Effector memory CD8-positive, alpha-beta T cell (primary cell): ENCODE results near the gene GOLGA6B.
"Not testable (repeated sequence)": the region's sequence is repeated elsewhere in the genome, so short reads cannot be mapped to it uniquely, and the experiment has no call there.

Source experiments
- ATAC-seq: fragments of 150-1000 bp; cut with Tn5 transposase; replicated peaks from 2 replicates; pipeline ENCODE4 v1.10.0; 2021; ENCODE audit warnings: mild to moderate bottlenecking, moderate library complexity
- DNase-seq, 3 experiments: peaks; one replicate each; pipeline ENCODE4 v3.0.0; 2021
- H3K27ac Mint-ChIP-seq, 2 donors: one replicate each; pipeline ENCODE4 v1.8.0; 2022; ENCODE audit warnings: mild to moderate bottlenecking in 2 of 2, mixed read lengths in 2 of 2, moderate library complexity in 2 of 2
- H3K27me3 Mint-ChIP-seq, 2 donors: one replicate each; pipeline ENCODE4 v1.8.0; 2022; ENCODE audit warnings: mixed read lengths in 2 of 2
- H3K36me3 Mint-ChIP-seq: one replicate; pipeline ENCODE4 v1.8.0; 2022; ENCODE audit warnings: mild to moderate bottlenecking, moderate library complexity, mixed read lengths; ENCODE audit not compliant: insufficient read depth
- H3K4me1 Mint-ChIP-seq, 2 donors: one replicate each; pipeline ENCODE4 v1.8.0; 2022; ENCODE audit warnings: low read depth in 2 of 2, mixed read lengths in 2 of 2
- H3K4me3 Mint-ChIP-seq, 2 donors: one replicate each; pipeline ENCODE4 v1.8.0; 2022; ENCODE audit warnings: mild to moderate bottlenecking in 2 of 2, mixed read lengths in 2 of 2, moderate library complexity in 2 of 2
- H3K9me3 Mint-ChIP-seq, 2 donors: one replicate each; pipeline ENCODE4 v1.8.0; 2022; ENCODE audit warnings: mixed read lengths in 2 of 2
- total RNA-seq, 9 experiments: gene quantifications; one replicate each; lab custom pipeline; 2026; lab: John Stamatoyannopoulos, UW

Gene GOLGA6B, protein sequence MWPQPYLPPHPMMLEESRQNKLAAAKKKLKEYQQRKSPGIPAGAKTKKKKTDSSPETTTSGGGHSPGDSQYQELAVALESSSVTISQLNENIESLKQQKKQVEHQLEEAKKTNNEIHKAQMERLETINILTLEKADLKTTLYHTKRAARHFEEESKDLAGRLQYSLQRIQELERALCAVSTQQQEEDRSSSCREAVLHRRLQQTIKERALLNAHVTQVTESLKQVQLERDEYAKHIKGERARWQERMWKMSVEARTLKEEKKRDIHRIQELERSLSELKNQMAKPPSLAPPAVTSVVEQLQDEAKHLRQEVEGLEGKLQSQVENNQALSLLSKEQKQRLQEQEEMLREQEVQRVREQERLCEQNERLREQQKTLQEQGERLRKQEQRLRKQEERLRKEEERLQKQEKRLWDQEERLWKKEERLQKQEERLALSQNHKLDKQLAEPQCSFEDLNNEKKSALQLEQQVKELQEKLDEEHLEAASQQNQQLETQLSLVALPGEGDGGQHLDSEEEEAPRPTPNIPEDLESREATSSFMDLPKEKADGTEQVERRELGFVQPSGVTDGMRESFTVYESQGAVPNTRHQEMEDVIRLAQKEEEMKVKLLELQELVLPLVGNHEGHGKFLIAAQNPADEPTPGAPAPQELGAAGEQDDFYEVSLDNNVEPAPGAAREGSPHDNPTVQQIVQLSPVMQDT
- total RNA-seq = 0 to 0.32 (median 0.03) reads per million in 9 experiments

DNA sequence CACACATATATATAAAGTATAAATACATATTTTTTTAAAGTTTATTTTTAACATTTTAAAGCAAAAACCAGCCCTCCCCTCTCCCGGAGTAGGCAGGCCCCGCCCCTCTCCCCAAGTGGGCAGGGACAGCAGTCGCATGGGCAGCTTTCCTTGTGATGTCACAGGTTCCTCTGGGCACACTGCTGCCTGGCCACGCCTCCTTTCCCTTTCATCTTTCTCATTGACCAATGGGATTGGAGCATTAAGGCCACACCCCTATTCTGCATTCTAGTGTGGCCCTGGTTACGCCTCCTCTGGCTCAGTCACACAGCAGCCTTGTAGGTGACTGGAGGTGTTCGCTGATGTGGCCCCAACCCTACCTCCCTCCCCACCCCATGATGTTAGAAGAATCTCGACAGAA, at the start of gene GOLGA6B:
TSS of gene GOLGA6B (plus strand) at position 301 of the 400 bp plus-strand sequence. CDS start at position 342, 41 bp downstream.
- not testable (repeated sequence) for H3K27ac Mint-ChIP-seq, DNase-seq, H3K9me3 Mint-ChIP-seq, H3K4me3 Mint-ChIP-seq, H3K4me1 Mint-ChIP-seq, H3K36me3 Mint-ChIP-seq, H3K27me3 Mint-ChIP-seq, ATAC-seq

DNA sequence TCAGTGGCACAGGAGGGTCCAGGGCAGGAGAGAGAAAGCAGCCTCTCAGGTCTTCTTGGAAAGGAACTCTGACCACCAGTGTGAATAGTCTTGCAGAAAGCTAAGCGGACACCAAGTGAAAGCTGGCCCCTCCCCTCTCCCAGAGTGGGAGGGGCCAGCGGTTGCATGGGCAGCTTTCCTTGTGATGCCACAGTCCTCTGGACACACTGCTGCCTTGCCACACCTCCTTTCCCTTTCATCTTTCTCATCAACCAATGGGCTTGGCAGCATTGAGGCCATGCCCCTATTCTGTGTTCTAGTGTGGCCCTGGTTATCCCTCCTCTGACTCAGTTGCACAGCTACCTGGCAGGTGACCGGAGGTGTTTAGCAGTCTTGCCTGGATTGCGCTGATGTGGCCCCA, 49.7 kb upstream of the GOLGA6B start:
- Mint-ChIP-seq H3K4me3 (no peak overlapping the region), H3K36me3 (peaks cover 6% of the 10 kb centered on the region), H3K4me1 (peaks cover 0 to 6% of the 10 kb centered on the region in 2 donors), H3K9me3 (no peaks in the 10 kb centered on the region), H3K27me3 (peaks cover 7 to 13% of the 10 kb centered on the region in 2 donors), H3K27ac (no peak overlapping the region)
- ATAC-seq (no peak), DNase-seq (no peak)

DNA sequence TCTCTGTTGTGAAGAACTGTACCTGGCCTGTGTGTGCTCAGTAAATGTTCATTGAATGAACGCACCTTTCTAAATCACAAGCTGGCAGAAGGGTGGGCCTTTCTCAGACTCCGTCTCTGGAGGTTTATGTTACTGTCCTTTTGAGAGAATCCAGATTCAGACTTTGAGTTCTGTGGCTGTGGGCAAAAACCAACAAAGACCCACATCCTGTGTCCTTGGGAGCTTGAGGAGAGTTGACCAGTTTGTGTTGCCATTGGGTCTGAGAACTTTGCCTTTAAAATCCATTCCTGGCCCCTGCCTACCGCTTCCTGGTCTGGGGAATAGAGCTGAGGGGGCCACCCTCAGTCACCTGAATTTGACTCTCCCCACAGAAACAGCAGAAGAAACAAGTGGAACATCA, 46.4 kb upstream of the GOLGA6B start:
- not testable (repeated sequence) for H3K9me3 Mint-ChIP-seq, DNase-seq, ATAC-seq, H3K27ac Mint-ChIP-seq, H3K4me1 Mint-ChIP-seq, H3K4me3 Mint-ChIP-seq, H3K36me3 Mint-ChIP-seq
- H3K27me3 Mint-ChIP-seq = peaks cover 7 to 13% of the 10 kb centered on the region in 2 donors

DNA sequence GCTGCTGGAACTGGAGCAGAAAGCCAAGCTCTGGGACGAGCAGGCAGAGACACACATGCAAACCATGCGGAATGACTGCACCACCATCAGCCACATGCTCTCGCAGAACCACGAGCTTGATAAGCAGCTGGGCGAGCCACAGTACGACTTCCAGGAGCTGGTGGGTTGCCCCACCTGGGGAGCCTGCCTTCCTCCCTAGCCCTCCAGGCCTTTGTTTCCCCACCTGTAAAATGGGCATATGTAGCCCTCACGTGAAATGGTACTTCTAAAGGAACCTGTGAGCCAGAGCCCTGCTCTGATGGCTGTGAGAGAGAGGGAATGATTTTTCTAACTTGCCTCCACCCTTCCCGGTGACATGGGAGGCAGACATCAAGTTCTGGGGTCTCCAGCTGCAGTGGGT, 44.6 kb upstream of the GOLGA6B start:
- no peaks in the 10 kb centered on the region for H3K9me3 Mint-ChIP-seq
- ATAC-seq (no peak), DNase-seq (no peak)
- H3K36me3 Mint-ChIP-seq = peaks cover 6% of the 10 kb centered on the region
- H3K4me1 Mint-ChIP-seq = no peaks in the 10 kb centered on the region
- no peaks in the 10 kb centered on the region for H3K27me3 Mint-ChIP-seq
- no peak overlapping the region for H3K4me3 Mint-ChIP-seq
- no peak overlapping the region for H3K27ac Mint-ChIP-seq

DNA sequence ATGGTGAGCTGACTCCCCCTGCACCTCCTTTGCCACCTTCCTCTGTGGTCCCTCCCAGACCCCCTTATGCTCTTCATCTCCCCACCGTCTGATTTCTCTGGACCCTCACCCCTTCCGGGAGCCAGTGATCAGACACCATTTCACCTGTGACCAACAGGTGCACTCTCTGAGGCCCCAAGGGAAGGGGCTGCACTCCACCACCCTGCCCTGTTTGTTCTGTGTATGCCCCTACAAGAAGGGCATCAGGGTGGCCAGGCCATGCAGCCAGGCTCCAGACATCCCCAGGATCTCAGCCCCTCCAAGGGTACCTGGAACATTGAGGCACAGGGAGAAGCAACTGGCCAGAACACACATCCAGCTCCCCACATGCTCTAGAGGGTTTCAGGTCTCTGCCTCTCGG, 42.2 kb upstream of the GOLGA6B start:
- H3K4me1 Mint-ChIP-seq, ATAC-seq, DNase-seq, H3K27me3 Mint-ChIP-seq, H3K36me3 Mint-ChIP-seq, H3K27ac Mint-ChIP-seq, H3K4me3 Mint-ChIP-seq, H3K9me3 Mint-ChIP-seq: not testable (repeated sequence)

DNA sequence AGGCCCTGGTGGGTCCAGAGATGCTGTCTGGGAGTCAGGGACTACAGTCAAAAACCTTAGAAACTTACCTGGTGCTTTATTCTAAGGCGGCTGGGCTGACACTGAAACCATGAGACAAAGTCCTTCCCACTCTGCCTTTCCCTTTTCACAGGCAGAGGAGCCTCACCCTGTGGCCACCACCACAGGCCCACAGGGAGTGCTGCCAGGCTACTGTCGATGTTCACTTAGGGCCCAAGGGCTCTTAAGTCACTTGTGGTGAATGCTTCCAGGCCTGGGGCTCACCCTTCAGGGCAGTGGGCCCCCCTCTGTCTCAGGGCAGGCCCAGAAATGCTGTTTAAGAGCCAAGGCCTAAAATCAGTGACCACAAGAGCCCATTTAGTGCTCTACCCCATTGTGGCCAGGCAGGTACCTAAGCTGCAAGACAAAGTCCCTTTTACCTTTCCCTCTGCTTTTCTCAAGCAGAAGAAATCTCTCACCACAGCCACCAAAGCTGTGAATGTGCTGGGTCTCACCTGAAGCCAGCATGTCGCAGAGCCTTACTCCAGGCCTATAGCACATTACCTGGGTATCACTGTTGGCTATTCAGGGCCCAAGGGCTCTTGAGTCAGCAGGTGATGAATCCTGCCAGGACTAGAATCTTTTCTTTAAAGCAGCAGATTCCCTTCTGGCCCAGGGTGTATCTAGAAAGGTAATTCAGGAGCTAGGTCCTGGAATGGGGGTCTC, 39.5 kb upstream of the GOLGA6B start:
- Mint-ChIP-seq H3K4me3 (no peak overlapping the region), H3K9me3 (no peaks in the 10 kb centered on the region), H3K27me3 (no peaks in the 10 kb centered on the region), H3K36me3 (peaks cover 2% of the 10 kb centered on the region), H3K27ac (no peak overlapping the region), H3K4me1 (no peaks in the 10 kb centered on the region)
- DNase-seq = no peak
- no peak for ATAC-seq

DNA sequence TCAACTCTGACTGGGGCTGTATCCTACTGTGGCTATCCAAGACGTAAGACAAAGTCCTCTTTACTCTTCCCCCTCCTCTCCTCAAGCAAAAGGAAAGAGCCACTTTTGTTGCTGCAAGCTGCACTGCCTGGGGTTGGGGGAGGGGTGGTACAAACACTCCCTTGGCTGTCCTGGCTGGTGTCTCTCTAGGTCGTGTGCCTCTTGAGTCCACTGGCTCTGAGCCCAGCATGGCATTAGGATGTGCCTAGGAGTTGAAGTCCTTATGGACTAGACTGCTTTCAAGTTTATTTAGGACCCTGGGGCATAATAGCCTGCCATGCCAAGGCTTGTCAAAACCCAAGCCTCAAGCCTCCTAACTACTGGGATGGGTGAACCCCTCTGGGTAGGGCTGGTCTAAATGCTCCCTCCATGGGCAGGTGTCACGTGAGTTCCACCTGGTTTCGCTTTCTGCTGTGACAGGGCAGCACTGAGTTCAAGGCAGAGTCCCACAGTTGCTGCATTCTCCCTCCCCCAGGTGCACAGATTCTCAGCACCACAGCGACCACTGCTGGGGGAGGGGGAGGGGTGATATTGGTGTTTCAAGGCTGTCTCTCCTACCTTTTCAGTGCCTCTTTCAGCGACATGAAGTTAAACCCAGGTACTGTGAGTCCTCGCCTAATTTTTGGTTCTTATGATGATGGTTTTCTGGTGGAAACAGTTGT, 38.8 kb upstream of the GOLGA6B start:
- H3K27ac Mint-ChIP-seq = not testable (repeated sequence)

DNA sequence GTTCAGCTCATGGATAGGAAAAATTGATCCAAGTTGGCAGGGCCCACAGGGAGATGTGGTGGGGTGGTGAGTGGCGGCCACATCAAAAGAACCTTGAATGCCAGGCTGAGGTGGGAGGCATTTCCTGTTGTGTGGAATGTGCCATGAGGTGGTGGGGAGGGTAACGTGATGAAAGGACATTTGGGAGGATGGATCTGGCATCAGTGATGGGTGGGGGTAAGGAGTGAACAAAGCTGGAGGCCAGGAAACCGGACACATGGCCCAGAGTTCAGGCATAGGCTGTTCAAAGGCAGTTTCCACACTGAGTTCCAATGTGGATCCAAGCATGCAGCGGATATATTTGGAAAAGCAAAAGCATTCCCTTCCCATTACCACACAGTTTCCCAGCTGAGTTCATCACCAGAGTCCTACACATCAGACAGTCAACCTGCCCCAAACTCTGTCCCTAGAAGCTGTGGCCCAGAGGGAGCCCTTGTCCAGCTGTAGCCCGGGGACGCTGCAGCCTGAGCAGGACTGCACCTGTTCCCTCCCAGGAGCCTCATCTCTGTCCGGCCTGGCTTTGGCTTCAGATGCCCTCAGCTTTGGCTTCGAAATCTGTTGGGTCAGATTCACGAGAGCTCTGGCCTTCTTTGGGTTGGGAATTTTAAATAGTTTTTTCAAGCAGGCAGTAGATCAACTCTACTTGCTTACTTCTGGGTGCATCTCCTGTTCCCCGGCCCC, 37.8 kb upstream of the GOLGA6B start:
- Mint-ChIP-seq H3K4me3 (no peak overlapping the region), H3K27ac (no peak overlapping the region), H3K4me1 (no peaks in the 10 kb centered on the region), H3K9me3 (no peaks in the 10 kb centered on the region), H3K27me3 (no peaks in the 10 kb centered on the region), H3K36me3 (peaks cover 2% of the 10 kb centered on the region)
- ATAC-seq = no peak
- no peak for DNase-seq

More for the DNA sequence above, 38.8 kb upstream of the GOLGA6B start:
- not testable (repeated sequence) for H3K9me3 Mint-ChIP-seq, H3K27me3 Mint-ChIP-seq, DNase-seq, H3K4me1 Mint-ChIP-seq, H3K4me3 Mint-ChIP-seq, H3K36me3 Mint-ChIP-seq
- peak; percentile 41 for ATAC-seq

DNA sequence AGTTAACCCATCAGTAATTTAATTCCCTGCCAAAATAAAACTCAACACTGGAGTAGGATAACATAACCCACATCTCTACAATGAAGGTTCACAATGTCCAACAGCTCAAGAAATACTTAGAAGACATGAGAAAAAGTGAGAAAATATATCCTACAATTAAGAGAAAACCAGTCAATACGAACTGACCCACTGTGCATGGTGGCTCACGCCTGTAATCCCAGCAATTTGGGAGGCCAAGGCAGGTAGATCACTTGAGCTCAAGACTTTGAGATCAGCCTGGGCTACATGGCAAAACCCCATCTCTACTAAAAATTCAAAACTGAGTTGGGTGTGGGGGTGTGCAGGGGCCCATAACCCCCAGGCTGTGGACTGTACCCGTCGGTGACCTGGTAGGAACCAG, 30.6 kb upstream of the GOLGA6B start:
- not testable (repeated sequence) for ATAC-seq, DNase-seq, H3K4me1 Mint-ChIP-seq, H3K36me3 Mint-ChIP-seq, H3K27ac Mint-ChIP-seq, H3K27me3 Mint-ChIP-seq, H3K4me3 Mint-ChIP-seq, H3K9me3 Mint-ChIP-seq

DNA sequence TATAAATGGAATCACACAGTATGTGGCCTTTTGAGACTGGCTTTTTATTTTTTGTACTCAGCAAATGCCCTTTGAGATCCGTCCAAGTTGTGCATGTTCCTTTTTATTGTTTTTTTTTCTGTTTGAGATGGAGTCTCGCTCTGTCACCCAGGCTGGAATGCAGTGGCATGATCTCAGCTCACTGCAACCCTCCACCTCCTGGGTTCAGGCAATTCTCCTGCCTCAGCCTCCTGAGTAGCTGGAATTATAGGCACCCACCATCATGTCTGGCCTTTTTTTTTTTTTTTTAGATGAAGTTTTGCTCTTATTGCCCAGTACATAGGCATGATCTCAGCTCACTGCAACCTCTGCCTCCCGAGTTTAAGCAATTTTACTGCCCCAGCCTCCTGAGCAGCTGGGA, 28.3 kb upstream of the GOLGA6B start:
- H3K36me3 Mint-ChIP-seq, H3K27ac Mint-ChIP-seq, H3K9me3 Mint-ChIP-seq, H3K4me1 Mint-ChIP-seq, H3K4me3 Mint-ChIP-seq, ATAC-seq, DNase-seq, H3K27me3 Mint-ChIP-seq: not testable (repeated sequence)

DNA sequence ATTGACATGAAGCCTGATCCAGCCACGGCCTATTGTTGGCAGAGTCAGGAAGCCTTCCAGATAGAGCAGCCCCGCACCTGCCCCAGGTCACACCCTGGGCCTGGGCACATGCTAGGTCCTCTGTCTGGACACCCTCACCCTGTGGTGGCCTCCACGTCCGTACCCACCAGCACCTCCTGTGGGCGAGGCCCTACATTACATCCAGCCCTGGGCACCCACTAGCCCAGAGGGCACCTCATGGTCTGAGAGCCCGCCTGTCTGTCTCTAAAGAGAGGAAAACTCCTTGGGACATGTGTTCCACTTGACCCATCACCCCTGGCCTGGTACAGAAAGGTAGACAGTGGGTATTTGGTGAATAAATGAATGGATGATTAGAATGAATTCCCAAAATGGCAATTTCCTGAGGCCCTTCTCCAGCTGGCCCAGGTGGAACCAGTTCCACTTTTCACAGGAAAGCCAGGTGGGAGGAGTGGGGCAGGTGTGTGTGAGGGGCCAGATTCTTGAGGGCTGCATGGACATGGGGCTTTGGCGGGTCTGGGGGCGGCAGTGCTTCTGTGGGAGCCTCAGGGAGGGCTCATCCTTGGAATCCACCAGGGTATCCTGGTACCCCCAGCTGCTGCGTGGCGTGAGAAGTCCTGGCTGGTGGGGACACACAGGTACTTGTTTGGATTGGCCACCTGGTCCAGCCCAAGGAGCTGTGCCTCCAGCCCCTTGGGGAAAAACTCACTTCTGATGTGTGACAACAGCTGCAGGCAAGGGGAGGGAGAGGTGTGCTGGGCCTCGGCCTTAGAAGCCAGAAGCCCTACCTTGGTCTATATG, 26.0 kb upstream of the GOLGA6B start:
- H3K4me1 Mint-ChIP-seq, H3K27ac Mint-ChIP-seq, H3K9me3 Mint-ChIP-seq, H3K36me3 Mint-ChIP-seq, DNase-seq, H3K27me3 Mint-ChIP-seq, ATAC-seq, H3K4me3 Mint-ChIP-seq: not testable (repeated sequence)

DNA sequence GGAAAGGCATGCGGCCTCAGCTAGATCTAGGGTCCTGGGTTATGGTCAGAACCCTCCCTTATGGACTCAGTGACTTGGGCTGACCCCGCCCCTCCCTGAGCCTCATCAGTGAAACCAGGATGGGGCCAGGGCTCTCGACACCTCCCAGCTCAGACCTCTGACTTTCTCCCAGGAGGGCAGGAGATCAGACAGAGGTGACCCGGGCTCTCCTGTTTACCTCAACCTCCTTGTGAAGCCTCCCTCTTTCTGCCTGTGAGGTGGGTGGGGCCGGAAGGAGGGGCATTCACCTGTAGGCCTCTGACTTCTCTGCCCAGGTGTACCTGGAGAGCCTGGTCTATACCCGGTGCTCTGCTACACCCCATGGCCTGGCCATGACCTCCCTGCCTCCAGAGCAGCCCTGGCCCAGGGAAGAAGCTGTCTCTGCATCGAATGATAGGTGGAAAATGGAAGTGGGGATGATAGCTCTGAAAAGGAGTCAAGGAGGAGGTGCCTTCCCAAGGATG, 25.4 kb upstream of the GOLGA6B start:
- not testable (repeated sequence) for H3K4me1 Mint-ChIP-seq, H3K27me3 Mint-ChIP-seq, H3K4me3 Mint-ChIP-seq, ATAC-seq, H3K36me3 Mint-ChIP-seq, DNase-seq, H3K9me3 Mint-ChIP-seq
- H3K27ac Mint-ChIP-seq = peak overlapping the region in 1 of 2 donors; percentile 20
